Measurements from ENCODE around the gene MFAP5. TPM values are rescaled to one million over a fixed set of nuclear protein-coding genes. Genes with fewer than 3 reads are reported as not detected.
"Not testable (repeated sequence)": the region's sequence is repeated elsewhere in the genome, so short reads cannot be mapped to it uniquely, and the experiment has no call there.

The MFAP5 gene
- total RNA-seq, 2 experiments from 2014 or later = not detected

DNA sequence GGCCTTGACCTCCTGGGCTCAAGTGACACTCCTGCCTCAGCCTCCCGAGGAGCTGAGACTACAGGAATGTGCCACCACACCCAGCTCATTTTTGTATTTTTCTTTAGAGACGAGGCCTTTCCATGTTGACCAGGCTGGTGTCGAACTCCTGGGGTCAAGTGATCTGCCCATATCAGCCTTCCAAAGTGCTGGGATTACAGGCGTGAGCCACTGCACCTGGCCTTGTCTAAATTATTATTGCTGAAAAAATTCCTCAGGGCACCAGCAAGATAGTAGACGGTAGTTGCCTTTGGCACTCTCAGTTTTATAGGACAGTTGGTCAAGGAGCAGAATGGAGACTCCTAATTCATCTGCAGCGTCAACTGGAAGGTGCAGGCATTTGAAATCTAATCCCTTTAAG, 47.4 kb downstream of the MFAP5 start:
- POLR2A ChIA-PET = no interaction called here
- CTCF ChIA-PET = no interaction called here
- Mint-ChIP-seq H3K4me3 (no peak overlapping the region), H3K9me3 (ENCODE audit: insufficient read depth) (no peaks in the 10 kb centered on the region), H3K4me1 (ENCODE audit: low read depth) (peaks cover 4% of the 10 kb centered on the region), H3K27ac (no peak overlapping the region), H3K27me3 (ENCODE audit: low read depth) (no peaks in the 10 kb centered on the region), H3K36me3 (ENCODE audit: low read depth) (no peaks in the 10 kb centered on the region)
- no peak for DNase-seq
- ATAC-seq = no peak

DNA sequence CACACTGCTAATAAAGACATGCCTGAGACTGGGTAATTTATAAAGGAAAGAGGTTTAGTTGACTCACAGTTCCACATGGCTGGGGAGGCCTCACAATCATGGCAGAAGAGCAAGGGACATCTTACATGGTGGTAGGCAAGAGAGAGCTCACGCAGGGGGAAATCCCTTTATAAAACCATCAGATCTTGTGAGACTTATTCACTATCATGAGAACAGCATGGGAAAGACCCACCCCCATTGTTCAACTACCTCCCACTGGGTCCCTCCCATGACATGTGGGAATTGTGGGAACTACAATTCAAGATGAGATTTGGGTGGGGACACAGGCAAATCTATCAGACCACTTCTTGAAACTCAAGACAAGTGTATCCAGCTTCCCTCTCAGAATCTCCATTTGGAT, 48.7 kb downstream of the MFAP5 start:
- POLR2A ChIA-PET; H3K9me3 Mint-ChIP-seq (ENCODE audit: insufficient read depth); H3K27me3 Mint-ChIP-seq (ENCODE audit: low read depth); H3K27ac Mint-ChIP-seq; ATAC-seq; H3K4me3 Mint-ChIP-seq; DNase-seq; H3K36me3 Mint-ChIP-seq (ENCODE audit: low read depth); H3K4me1 Mint-ChIP-seq (ENCODE audit: low read depth): not testable (repeated sequence)
- CTCF ChIA-PET = interaction anchor here (0.9 to 1.2 kb wide), 3 partner anchors 15 to 70 kb away, joined by 3 read pairs; no protein-coding TSS in a partner anchor

DNA sequence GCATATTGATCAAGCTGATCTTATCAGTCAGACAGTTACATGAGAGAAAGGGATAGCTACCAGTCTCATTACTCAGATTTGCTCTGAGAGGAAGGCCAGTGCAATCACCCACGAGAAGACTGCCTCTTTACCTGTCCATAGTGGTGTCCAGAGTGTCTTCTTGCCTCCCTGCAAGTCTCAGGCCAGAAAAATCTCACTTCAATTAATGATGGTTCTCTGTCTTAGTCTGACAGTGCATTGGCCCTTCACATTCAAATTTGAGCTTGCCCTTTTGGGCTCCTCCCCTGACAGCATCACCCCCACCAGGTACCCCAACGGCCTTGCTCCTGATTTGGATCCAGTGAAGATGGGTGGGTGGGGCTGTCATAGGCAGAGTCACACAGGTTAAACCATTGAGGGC, 50.0 kb downstream of the MFAP5 start, which contains the start of gene AICDA:
Gene AICDA (minus strand): TSS at position 231 of the 400 bp plus-strand sequence. CDS start 92 bp downstream, at position 139.
- ChIA-PET CTCF (interaction anchor here (2.1 kb wide), 1 partner anchor 68 kb away, joined by 10 read pairs; no protein-coding TSS in a partner anchor), POLR2A (no interaction called here)
- Mint-ChIP-seq H3K36me3 (ENCODE audit: low read depth) (no peaks in the 10 kb centered on the region), H3K4me3 (no peak within 1 kb of the TSS), H3K27ac (no peak within 1 kb of the TSS), H3K4me1 (ENCODE audit: low read depth) (peaks cover 10% of the 10 kb centered on the region), H3K27me3 (ENCODE audit: low read depth) (peaks cover under 1% of the 10 kb centered on the region), H3K9me3 (ENCODE audit: insufficient read depth) (no peaks in the 10 kb centered on the region)
- DNase-seq (no peak), ATAC-seq (no peak)

- H3K27me3 Mint-ChIP-seq (ENCODE audit: low read depth) = peaks cover 15% of the 10 kb centered on the region
- peak; percentile 28 for DNase-seq
Observed at GRCh38 chr12:8609061-8609570, 53.5 kb downstream of the MFAP5 start.

GRCh38 chr12:8606890-8607289, 55.7 kb downstream of the MFAP5 start:
- Mint-ChIP-seq H3K4me3 (no peak overlapping the region), H3K27ac (no peak overlapping the region), H3K4me1 (ENCODE audit: low read depth) (peaks cover 10% of the 10 kb centered on the region), H3K36me3 (ENCODE audit: low read depth) (no peaks in the 10 kb centered on the region), H3K27me3 (ENCODE audit: low read depth) (peaks cover 15% of the 10 kb centered on the region), H3K9me3 (ENCODE audit: insufficient read depth) (no peaks in the 10 kb centered on the region)
- no peak for ATAC-seq
- no peak for DNase-seq
- ChIA-PET POLR2A (no interaction called here), CTCF (no interaction called here)

More at GRCh38 chr12:8609061-8609570, 53.5 kb downstream of the MFAP5 start:
- ATAC-seq = no peak
- Mint-ChIP-seq H3K4me3 (no peak overlapping the region), H3K9me3 (ENCODE audit: insufficient read depth) (no peaks in the 10 kb centered on the region), H3K4me1 (ENCODE audit: low read depth) (peaks cover 10% of the 10 kb centered on the region), H3K27ac (no peak overlapping the region), H3K36me3 (ENCODE audit: low read depth) (no peaks in the 10 kb centered on the region)
- ChIA-PET POLR2A (no interaction called here), CTCF (interaction anchor here (1.0 to 3.3 kb wide), 17 partner anchors 9 to 570 kb away, joined by 3 to 34 read pairs (median 4); no protein-coding TSS in a partner anchor)

DNA sequence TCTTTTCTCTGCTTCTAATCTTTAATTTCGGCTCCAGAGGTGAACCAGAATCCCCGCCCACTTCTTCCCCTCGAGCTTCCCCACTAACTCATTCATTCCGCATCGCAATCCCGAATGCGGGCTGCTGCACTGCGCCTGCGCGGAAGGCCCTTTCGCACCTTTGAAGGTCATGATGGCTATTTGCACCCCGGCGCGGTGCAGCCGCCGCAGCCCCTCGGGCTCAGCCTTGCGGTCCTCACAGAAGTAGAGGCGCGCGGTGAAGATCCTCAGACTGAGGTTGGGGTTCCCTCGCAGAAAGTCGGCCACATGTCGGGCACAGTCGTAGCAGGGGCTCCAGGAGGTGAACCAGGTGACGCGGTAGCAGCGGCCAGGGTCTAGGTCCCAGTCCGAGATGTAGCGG, 57.6 kb downstream of the MFAP5 start:
- ChIA-PET CTCF (no interaction called here), POLR2A (no interaction called here)
- Mint-ChIP-seq H3K9me3 (ENCODE audit: insufficient read depth) (no peaks in the 10 kb centered on the region), H3K27me3 (ENCODE audit: low read depth) (peaks cover 15% of the 10 kb centered on the region), H3K4me3 (no peak overlapping the region), H3K36me3 (ENCODE audit: low read depth) (no peaks in the 10 kb centered on the region), H3K4me1 (ENCODE audit: low read depth) (peaks cover 10% of the 10 kb centered on the region), H3K27ac (no peak overlapping the region)
- ATAC-seq = no peak
- DNase-seq = no peak

- Mint-ChIP-seq H3K9me3 (ENCODE audit: insufficient read depth) (no peaks in the 10 kb centered on the region), H3K36me3 (ENCODE audit: low read depth) (no peaks in the 10 kb centered on the region), H3K4me1 (ENCODE audit: low read depth) (peaks cover 2% of the 10 kb centered on the region), H3K27ac (no peak overlapping the region), H3K27me3 (ENCODE audit: low read depth) (peaks cover 15% of the 10 kb centered on the region), H3K4me3 (no peak overlapping the region)
- ATAC-seq (no peak), DNase-seq (no peak)
- POLR2A ChIA-PET = no interaction called here
- CTCF ChIA-PET = no interaction called here
Observed at GRCh38 chr12:8603856-8604255, 58.8 kb downstream of the MFAP5 start.

GRCh38 chr12:8603286-8603685, 59.3 kb downstream of the MFAP5 start:
- no peak for ATAC-seq
- ChIA-PET POLR2A (no interaction called here), CTCF (no interaction called here)
- Mint-ChIP-seq H3K4me1 (ENCODE audit: low read depth) (no peaks in the 10 kb centered on the region), H3K27ac (no peak overlapping the region), H3K4me3 (no peak overlapping the region), H3K36me3 (ENCODE audit: low read depth) (no peaks in the 10 kb centered on the region), H3K27me3 (ENCODE audit: low read depth) (peaks cover 17% of the 10 kb centered on the region), H3K9me3 (ENCODE audit: insufficient read depth) (no peaks in the 10 kb centered on the region)
- DNase-seq = no peak

- POLR2A ChIA-PET = no interaction called here
- no peaks in the 10 kb centered on the region for H3K36me3 Mint-ChIP-seq (ENCODE audit: low read depth)
- CTCF ChIA-PET = interaction anchor here (3.2 kb wide), 1 partner anchor 52 kb away, joined by 11 read pairs; no protein-coding TSS in a partner anchor
Observed at GRCh38 chr12:8596561-8596960, 66.1 kb downstream of the MFAP5 start.

More at GRCh38 chr12:8596561-8596960, 66.1 kb downstream of the MFAP5 start:
- no peak overlapping the region for H3K27ac Mint-ChIP-seq
- no peaks in the 10 kb centered on the region for H3K4me1 Mint-ChIP-seq (ENCODE audit: low read depth)
- no peak for ATAC-seq
- H3K27me3 Mint-ChIP-seq (ENCODE audit: low read depth) = peaks cover 2% of the 10 kb centered on the region
- DNase-seq = no peak
- H3K9me3 Mint-ChIP-seq (ENCODE audit: insufficient read depth) = no peaks in the 10 kb centered on the region
- H3K4me3 Mint-ChIP-seq = no peak overlapping the region

Other genes starting within 250 kb of the MFAP5 start
- not detected for gene CLEC6A, start 206.9 kb downstream of the MFAP5 start, total RNA-seq
- not detected for gene CLEC4D, start 149.3 kb downstream of the MFAP5 start, total RNA-seq
- not detected for gene CLEC4E, start 121.9 kb downstream of the MFAP5 start, total RNA-seq
- gene AICDA, start 50.0 kb downstream of the MFAP5 start, total RNA-seq = not detected
- gene RIMKLB, start 35.2 kb upstream of the MFAP5 start, total RNA-seq = 1 to 10 TPM; 7.9 to 9.0 TPM
- gene A2ML1, start 159.8 kb upstream of the MFAP5 start, total RNA-seq = not detected